ENCODE data around the gene PANX1.

Gene PANX1

GRCh38 chr11:94224078-94224477 is 95.4 kb downstream of the PANX1 start:
- H3K4me2 ChIP-seq (ENCODE audit: low read length) = no peak overlapping the region
- TF ChIP-seq EZH2phosphoT487 (IDR thresholded peaks at IDR 0.05; ENCODE audit: borderline replicate concordance, low read length) (no peak), CTCF (IDR thresholded peaks at IDR 0.05; ENCODE audit: low read depth, low read length, poor library complexity, severe bottlenecking) (no peak)
- H3K9me2 ChIP-seq (replicated peaks; ENCODE audit: control insufficient read depth, low read length) = no peaks in the 10 kb centered on the region
- no peak overlapping the region for H3K27ac ChIP-seq (ENCODE audit: low read depth, low read length)
- no peaks in the 10 kb centered on the region for H3F3A ChIP-seq (ENCODE audit: control insufficient read depth, insufficient read depth)
- no peaks in the 10 kb centered on the region for H3K79me2 ChIP-seq (ENCODE audit: control insufficient read depth, low read length)
- no peaks in the 10 kb centered on the region for H4K20me1 ChIP-seq (ENCODE audit: control insufficient read depth, insufficient read depth, low read depth, low read length)
- H3K27me3 ChIP-seq (ENCODE audit: control insufficient read depth, low read length) = no peaks in the 10 kb centered on the region
- H3K4me1 ChIP-seq (ENCODE audit: control insufficient read depth, low read length) = no peaks in the 10 kb centered on the region
- H3K4me3 ChIP-seq (ENCODE audit: low read length) = no peak overlapping the region
- no peaks in the 10 kb centered on the region for H3K36me3 ChIP-seq (ENCODE audit: control insufficient read depth, low read length)
- H3K9me3 ChIP-seq (ENCODE audit: control insufficient read depth, insufficient read depth, low read length) = no peaks in the 10 kb centered on the region; the same call in 1 of the 2 replicates

Data from DOHH2 (cell line).